ENCODE data around the gene LRP1.

LRP1 gene

DNA sequence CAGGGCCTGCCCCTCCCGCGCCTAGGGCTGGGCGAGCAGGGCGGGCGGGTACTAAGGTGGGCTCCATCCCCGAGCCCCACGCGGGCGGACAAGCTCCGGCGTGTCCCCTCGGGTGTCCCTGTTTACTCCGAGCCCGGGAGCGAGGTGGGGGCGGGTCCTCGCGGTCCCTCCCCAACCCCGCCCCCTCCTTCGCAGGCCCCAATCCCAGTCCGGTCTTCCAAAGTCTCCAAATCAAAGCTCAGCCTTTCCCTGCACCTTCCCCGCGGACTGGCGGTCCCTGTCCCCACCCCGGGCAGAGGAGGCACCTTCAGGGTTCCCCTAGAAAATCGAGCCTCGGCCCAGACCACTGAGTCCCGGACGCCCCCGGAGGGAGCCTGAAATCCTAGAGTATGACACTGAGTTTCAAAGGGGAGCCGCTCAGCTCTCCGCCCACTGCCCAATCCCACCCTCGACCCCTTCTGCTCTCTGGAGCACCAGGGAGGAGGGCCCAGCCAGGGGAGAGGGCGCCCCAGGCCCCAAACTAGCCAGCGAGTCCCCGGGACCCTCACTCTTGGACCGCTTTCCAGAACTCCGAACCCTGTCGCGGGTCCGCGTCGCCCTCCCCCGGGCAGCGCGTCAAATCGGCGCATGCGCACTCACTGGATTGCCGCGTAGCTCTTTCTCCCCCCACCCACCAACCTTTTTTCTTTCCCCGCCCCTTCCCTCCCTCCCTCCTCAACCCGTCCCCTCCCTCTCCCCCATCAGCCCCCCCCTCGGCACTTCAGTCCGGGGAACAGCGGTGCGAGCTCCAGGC lies at the start of gene LRP1:
TSS of gene LRP1 (plus strand) at position 758 of the 793 bp plus-strand sequence. CDS start 482 bp downstream, outside the sequence.
- peak; percentile 88 for DNase-seq

DNA sequence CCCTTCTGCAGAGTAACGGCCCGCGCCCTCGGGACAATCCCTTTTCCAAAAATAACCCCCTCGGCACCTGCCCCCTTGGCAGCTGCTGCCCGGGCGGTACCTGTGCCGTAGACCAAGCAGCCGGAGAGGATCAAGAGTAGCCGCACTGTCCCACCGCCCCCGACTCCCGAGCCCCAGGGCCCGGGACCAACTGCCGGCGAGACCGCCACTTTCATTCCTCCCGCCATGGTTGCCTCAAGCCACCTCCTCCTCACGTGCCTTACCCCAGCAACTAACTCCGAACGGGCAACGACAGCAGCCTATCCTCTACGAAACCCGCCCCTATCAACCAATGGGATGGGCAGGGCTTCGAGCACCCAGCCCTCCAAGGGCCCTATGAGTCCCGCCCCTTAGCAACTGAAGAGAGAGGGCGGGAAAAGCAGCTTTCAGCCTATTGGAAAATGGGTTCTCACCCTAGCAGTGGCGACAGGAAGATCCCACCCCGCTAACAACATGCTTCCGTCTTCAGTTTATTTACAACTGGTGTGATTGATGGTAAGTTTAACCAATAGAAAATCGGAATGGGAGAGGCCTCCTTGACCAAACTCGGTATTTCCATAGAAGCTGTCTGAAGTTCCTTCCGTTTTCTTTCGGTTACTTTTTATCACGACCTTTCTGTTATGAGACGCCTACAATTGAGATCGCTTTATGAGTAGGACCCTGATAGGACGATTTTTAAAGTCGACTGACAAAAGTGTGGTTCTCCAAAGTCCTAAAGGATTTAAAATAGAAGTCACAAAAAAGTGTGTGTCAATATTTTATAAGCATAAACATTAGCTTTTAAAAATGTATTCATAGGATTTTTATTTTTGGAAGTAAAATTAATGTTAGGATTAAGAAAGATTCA lies 49.5 kb upstream of the LRP1 start, which contains the start of gene NEMP1:
TSS of gene NEMP1 (minus strand) at position 273 of the 886 bp plus-strand sequence. CDS start at position 227, 46 bp downstream.
- peak; percentile 100 for DNase-seq

DNA sequence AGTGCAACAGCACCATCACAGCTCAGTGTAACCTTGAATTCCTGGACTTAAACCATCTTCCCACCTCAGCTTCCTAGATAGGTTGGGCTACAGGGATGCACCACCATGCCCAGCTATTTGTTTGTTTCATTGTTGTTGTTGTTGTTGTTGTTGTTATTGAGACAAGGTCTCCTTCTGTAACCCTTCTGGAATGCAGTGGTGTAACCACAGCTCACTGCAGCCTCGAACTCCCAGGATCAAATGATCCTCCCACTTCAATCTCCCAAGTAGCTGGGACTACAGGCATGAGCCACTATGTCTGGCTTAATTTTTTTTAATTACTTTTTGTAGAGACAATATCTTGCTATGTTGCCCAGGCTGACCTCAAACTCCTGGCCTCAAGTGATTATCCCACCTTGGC lies 48.5 kb upstream of the LRP1 start:
- DNase-seq, result no peak

DNA sequence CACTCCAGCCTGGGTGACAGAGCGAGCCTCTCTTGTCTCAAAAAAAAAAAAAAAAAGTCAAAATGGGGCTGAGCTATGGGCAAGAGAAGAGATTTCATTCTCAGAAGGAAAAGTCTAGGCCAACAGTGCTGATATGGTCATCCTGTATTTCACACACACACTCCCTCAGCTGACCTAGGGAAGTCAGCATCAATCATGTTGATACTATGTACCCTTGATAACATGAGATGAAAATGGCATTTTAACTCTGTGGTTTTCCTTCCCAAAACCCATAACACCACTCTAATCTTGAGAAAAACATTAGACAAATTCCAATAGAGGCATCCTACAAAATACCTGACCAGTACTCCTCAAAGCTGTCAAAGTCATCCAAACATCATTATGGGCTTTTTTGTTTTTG lies 47.4 kb upstream of the LRP1 start:
- no peak for DNase-seq

DNA sequence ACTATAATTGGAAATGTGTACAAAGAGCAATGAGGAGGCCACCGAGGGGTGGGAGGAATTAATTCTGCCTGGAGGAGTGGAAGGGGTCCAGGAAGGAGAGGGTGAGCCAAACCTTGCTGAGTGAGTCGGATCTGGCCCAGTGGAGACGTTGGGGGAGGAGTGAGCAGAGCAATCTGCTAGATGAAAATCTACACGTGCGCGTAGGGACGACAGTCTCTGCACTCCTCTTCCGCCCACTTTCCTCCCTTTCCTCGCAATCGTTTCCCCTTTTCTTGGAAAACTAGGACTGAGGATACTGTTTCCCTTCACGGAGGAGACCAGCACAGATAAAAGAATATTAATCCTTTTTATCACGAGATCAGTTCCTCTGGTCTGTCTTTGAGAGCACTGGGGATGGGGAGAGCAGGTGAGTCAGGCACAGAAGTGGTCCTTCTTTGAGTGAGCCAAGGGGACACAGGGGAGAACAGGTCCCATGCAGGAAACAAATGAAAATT lies 42.2 kb upstream of the LRP1 start:
- DNase-seq, result no peak

DNA sequence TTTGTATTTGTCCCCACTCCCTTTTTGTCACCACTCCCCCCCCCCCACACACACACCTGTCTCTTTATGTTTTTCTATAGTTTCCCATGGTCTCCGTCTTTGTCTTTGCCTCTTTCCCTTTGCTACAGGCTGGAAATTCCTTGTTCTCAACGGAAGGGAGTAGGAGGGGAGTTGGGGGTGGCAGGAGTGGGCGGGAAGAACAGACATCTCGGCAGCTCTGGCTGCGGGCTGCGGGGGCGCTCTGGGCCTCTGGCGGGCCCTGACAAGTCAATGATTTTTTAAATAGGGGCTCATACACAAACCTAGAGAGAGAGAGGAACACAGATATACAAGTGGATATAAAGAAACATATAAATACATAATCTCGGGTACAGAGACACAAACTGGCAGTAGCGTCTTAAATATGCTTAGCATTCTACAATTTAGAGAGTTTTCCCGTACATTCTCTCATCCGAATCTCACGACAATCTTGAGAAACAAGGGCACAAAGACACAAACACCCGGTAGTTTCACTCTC lies 41.7 kb upstream of the LRP1 start:
- DNase-seq, result peak; percentile 69

DNA sequence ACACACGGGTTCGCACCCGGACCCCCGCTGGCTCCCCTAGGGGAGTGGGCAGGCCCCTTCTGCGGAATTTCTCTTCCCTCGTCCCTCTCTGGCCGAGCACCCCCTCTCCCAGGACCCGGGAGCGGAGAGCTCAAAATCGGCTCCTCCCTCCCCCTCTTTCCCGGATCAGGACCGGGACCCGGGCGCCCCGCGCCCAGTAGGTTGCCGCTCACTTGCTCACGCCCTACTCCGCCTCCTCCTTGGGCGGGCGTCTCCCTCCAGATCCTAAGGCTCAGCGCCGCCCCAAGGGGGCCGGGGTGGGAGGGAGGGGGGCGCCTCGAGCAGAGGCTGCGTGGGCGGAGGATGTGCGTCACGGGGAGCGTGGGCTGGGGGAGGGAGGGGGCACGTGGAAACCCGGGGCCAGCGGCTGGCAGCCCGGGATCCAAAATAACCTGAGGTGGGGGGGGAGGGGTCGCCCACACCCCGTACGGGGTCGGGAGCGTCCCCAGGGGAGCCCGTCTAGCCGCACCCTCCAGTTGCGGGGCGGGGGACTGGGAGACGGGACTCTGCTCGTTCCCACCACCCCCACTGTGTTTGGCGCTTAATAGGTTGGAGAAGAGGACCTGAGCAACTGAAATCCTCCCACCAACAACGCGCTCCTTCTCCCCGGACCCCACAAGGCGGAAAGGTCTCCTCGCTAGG lies 41.1 kb upstream of the LRP1 start:
- DNase-seq, result peak; percentile 77

DNA sequence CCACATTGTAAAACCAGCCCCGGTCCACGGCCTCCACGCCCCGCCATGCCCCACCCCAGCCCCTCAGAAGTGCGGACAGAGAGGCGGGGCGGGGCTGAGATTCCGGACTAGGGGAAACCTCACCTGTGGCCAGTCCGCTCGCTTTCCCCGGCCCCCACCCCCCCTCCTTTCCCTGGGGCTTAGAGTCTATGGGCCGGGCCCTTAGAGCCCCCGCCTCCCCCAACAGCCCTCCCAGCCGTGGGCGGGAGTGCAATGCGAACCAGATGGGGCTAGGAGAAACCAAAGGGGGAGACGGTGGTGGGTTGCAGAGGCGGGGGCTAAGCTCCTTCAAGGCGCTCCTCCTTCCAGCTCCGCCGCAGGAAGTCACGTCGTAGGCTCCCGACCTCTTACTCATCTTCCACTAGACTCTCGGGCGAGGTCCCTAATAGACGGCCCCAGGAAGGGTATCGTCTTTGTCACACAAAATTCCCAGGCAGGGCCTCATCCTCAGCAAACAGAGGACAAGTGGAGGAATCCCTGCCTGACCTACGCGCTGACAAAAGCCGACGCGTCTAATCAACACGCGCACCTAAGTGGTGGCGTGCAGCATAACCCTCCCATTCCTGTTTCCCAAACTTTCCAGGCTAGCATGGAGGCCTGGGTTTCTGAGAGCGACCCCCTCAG lies 40.5 kb upstream of the LRP1 start:
- DNase-seq, result peak; percentile 81

DNA sequence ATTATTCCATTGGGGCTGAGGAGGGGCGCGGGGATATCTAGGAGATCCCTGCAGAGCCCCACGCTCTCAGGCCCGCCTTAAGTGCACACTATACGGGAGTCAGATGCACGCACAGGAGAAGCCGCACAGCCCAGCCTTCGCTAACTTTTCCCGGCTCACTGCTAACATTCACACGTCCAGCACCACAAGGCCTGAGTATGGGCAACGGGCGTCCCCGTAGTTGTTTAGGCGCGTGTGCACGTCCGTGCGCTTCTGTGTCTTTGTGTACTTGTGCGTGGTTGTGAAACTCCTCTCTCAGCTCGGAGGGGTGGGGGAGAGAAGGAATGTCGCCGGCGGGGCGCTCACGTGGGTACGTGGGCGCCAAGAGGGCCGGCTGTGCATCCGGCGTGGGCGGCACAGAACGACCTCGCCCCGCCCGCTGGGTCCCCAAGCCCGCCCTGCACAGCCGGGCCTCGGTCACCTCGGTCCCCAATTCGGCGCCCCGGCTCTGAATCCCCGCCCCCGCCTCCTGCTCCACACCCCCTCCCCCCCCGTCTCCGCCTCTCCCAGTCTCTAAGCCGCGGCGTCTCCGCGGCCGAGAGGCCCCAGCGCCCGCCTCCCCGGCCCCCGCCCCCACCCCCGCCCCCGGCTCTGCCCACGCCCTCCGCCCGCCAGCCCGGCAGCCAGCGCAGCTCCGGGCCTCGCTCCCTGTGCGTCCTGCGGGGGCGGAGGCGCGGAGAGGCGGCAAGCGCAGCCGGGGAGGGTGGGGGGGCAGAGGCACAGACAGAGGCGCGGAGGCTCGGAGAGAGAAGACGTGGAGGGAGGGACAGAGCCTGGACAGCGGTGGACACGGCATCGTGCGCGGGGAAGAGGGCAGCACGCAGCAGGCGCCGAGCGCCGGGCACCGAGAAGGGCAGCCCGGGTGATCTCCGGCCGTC lies 39.7 kb upstream of the LRP1 start, which contains the start of gene NAB2:
TSS of gene NAB2 (plus strand) at position 761 of the 917 bp plus-strand sequence. CDS start 158 bp downstream, outside the sequence.
- DNase-seq, result peak; percentile 97

DNA sequence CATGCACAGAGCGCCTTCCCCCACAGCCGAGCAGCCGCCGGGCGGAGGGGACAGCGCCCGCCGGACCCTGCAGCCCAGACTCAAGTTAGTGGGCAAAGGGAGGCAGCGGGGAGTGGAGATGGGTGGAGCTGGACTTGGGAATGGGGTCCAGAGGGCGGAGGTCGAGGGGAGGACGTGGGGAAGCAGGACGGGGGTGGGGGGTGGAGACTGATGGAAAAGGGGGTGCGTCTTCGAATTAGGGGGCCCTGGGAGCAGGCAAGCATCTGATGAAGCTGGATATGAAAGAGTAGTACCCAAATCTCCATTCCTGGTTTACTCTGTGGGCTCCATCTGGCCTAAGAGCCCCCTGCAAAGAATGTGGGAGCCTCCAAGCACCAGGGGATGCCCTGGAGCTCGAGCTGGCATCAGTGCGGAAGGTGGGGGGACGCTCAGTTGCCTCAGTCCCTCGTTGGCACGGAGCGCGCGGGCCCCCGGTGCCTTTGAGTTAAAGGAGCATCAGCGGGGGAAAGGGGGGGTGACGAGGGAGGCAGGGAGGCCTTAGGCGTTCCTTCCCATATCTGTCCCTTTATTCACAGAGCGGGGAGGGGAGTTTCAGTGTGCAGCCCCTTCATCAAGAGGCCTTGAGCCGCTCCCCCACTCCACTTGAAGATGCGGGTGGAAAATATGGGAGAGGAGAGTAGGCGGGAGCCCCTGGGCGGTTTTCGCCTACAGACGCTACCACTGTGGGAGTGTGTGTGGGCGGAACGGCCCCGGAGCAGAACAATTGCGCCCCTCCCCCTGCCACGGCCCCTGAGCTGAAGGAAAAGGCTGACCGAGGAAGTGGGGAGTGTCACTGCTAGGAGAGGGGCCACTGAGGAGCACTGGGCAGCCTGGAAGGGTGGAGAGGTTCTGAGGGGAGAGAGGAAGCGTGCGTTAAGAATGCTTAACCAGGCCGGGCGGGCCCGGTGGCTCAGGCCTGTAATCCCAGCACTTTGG lies 38.7 kb upstream of the LRP1 start:
- DNase-seq, result peak; percentile 59

DNA sequence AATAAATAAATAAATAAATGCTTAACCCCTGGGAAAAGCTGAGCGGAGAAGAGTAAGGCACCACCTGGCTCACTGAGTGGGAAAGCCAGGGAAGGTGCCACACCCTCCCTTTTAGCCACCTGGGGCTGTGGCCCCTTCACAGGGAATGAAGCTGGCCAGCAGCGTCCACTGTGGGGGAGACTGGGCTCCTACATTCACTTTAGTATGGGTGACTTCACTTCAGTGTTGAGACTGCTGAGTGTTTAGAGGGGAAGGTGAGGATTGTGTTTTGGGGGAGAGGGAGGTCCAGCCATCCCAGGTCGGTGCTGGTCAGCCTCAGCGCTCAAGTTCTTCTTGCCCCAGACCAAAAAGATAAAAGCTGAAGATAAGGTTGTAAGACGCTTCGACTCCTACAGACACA lies 37.8 kb upstream of the LRP1 start:
- DNase-seq, result no peak

DNA sequence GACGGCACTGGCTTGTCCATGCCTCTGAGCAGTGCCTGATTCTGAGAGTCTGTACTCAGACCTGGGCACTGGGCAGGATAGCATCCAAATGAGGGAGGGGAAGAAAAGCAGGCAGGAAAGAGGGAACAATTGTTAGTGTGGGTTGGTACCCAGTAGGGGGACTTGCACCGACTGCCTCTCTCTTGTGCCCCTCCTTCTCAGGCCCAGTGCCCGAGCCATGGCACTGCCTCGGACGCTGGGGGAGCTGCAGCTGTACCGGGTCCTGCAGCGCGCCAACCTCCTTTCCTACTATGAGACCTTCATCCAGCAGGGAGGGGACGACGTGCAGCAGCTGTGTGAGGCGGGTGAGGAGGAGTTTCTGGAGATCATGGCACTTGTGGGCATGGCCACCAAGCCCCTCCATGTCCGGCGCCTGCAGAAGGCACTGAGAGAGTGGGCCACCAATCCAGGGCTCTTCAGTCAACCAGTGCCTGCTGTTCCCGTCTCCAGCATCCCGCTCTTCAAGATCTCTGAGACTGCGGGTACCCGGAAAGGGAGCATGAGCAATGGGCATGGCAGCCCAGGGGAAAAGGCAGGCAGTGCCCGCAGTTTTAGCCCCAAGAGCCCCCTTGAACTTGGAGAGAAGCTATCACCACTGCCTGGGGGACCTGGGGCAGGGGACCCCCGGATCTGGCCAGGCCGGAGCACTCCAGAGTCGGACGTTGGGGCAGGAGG lies 37.2 kb upstream of the LRP1 start:
- no peak for DNase-seq

DNA sequence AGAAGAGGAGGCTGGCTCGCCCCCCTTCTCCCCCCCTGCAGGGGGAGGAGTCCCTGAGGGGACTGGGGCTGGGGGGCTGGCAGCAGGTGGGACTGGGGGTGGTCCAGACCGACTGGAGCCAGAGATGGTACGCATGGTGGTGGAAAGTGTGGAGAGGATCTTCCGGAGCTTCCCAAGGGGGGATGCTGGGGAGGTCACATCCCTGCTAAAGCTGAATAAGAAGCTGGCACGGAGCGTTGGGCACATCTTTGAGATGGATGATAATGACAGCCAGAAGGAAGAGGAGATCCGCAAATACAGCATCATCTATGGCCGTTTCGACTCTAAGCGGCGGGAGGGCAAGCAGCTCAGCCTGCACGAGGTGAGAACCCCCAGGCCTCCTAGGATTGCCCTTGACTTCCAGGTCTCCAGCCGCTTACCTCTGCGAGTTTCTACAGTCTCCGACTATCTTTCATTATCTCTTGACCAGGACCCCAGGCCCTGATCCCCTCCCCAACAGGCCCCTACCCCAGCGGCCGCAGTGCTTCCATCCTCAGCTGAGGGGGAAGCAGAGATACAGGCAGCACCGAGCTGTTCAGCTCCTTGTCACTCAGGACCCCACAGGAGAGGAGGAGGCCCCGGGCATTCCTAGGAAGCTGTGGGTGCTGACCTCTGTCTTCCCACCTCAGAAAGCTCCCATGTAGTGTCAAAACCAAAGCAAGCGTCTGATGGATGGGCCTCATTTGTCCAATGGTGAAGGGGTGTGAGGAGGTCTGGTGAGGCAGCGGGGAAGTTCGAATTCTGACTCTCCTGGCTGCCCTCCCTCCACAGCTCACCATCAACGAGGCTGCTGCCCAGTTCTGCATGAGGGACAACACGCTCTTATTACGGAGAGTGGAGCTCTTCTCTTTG lies 36.4 kb upstream of the LRP1 start:
- DNase-seq, result no peak

DNA sequence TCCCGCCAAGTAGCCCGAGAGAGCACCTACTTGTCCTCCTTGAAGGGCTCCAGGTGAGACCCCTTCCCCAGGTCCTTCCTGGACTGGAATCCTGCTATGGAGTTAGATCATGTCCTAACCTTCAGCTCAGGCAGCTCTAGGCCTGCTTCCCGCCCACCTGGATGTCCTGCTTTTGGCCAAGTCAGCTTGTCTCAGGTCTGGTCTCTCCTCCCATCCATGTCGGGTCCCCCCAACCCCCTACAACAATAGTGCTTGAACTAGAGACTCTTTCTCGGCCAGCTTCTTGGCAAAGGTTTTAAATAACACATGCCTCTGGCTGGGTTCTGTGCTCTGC lies 35.8 kb upstream of the LRP1 start:
- DNase-seq, result no peak

DNA sequence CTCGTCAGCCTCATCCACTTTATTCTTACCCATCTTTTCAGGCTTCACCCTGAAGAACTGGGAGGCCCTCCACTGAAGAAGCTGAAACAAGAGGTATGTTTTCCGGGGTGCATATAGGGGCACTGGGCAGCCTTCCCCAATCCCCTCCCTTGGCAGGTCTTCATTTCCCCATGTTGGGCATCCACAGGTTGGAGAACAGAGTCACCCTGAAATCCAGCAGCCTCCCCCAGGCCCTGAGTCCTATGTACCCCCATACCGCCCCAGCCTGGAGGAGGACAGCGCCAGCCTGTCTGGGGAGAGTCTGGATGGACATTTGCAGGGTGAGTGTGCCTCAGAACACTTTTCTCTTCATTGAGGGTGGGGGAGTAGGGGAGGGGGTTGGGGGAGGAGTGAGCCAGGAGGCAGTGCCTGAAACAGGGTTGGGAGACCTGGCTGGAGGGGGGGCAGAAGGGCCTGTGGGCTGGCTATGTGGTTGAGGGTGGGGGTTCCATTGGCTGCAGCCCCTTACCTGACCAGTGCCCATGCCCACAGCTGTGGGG lies 35.3 kb upstream of the LRP1 start:
- DNase-seq, result no peak

DNA sequence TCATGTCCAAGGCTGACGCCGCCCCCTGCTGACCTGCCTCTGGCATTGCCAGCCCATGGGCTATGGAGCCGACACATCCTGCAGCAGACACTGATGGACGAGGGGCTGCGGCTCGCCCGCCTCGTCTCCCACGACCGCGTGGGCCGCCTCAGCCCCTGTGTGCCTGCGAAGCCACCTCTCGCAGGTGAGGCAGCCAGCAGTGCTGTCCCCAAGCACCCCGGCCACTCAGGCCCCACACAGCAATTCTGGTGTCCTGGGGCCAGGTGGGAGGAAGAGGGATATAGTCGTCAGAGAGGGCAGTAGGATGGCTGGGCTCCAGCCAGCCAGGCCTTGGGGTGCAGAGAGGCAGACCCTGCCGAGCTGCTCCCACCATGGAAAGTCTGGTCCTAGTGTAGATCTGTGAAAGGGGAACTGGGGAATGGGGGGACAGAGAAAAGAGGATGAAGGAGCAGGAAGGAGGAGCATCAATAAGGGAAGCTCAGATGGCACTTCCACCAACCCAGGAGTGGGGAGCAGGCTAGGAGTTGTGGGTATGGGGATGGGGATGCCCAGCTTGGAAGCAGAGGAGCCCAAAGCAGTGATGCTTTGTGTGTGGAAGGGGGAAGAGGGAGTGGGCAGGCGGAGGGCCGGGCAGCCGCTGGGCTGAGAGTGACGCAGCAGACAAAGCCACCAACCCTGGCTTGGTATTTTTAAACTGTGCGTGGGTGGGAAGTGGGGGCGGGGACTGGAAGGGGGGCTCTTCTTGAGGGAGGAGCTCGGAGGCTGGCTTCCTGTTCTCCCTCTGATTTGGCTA lies 34.7 kb upstream of the LRP1 start:
- peak; percentile 34 for DNase-seq

Measured in NCI-H69 (cell line).